GM18861 (cell line): ENCODE measurements around the gene GSK3B.

Source experiments
- ATAC-seq: cut with Tn5 transposase; IDR thresholded peaks from one replicate; pipeline ENCODE4 v1.9.1; 2021; ENCODE audit not compliant: unreplicated experiment

GSK3B gene

GRCh38 chr3:119829420-119829819 is 264.8 kb downstream of the GSK3B start:
- no peak for ATAC-seq

DNA sequence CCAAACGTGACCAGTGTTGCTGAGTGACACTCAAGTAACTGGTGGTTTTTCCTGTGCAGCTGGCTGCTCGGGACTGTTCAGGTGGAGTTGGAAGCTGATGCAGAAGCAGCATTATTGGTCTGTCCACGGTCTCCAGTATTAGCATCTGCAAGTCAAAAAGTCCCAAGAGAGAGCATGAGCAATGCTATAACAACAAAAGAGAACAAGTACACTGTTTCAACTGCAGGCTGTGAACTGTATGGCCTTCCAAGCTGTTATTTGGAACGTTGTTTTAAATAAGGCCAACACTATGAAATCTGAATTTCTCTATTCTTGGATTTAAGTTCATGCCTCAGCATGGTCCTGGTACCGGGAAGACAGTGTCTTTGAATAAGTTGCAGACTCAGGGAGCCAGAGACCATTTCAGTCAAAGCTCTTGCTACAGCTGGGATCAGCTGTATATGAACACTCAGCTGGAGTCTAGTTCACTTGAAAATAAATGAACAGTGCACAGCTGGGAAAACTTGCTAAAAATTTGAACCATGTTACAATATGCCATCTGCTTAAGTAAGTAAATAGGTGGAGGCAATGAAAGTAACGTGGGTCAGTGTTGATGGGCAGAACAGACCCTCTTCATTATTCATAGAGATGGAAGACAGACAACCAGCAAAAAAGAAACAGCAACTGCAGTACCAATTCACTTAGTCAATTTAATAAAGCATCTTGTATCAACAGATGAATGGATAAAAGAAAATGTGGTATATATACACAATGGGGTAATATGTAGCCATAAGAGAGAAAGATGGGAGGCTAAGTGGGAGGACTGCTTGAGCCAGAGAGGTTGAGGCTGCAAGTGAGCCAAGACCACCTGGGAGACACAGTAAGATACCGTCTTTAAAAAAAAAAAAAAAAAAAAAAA is 267.3 kb downstream of the GSK3B start:
- no peak for ATAC-seq

GRCh38 chr3:119825820-119826219 is 268.4 kb downstream of the GSK3B start:
- ATAC-seq, result no peak

- ATAC-seq, result no peak
Measured at GRCh38 chr3:119819806-119820205, 274.4 kb downstream of the GSK3B start.

- no peak for ATAC-seq
Measured at GRCh38 chr3:119818937-119819336, 275.3 kb downstream of the GSK3B start.

- no peak for ATAC-seq
Measured at GRCh38 chr3:119817583-119818363, 276.5 kb downstream of the GSK3B start.

DNA sequence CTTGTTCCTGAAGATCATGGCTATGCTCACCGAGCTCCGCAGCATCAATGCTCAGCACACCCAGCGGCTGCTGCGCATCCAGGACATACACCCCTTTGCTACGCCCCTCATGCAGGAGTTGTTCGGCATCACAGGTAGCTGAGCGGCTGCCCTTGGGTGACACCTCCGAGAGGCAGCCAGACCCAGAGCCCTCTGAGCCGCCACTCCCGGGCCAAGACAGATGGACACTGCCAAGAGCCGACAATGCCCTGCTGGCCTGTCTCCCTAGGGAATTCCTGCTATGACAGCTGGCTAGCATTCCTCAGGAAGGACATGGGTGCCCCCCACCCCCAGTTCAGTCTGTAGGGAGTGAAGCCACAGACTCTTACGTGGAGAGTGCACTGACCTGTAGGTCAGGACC is 277.2 kb downstream of the GSK3B start:
- ATAC-seq, result no peak

DNA sequence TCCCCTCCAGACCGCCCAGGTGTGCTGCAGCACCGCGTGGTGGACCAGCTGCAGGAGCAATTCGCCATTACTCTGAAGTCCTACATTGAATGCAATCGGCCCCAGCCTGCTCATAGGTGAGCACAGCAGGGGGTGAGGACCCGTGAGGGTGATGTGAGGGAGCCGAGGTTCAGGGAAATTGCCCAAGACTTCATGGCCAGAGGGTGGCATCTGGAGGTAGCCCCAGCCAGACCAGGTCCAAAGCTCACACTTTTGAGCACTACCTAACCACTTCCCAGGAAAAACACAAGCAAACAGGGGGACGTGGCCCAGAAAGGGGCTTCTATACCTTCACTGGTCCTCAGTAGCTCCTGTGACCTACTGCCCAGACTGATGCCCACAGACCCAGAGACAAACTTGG is 278.5 kb downstream of the GSK3B start:
- no peak for ATAC-seq

DNA sequence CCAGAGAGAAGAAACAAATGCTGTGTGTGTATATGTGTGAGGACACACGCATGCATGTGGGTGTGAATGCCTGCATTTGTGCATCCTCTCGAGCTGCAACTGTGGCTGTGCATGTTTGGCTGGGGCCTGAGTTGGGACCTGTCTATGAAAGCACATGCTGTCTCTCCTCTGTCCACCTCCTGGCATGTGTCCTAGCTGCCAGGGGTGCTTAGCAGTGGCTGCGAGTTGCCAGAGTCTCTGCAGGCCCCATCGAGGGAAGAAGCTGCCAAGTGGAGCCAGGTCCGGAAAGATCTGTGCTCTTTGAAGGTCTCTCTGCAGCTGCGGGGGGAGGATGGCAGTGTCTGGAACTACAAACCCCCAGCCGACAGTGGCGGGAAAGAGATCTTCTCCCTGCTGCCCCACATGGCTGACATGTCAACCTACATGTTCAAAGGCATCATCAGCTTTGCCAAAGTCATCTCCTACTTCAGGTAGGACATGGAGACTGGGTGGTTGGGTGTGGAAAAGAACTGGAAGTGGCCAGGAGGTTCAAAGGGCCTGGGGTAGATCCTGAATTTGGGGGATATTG is 281.7 kb downstream of the GSK3B start:
- no peak for ATAC-seq

- peak; percentile 78 for ATAC-seq
Measured at GRCh38 chr3:119810018-119810435, 284.2 kb downstream of the GSK3B start.

GRCh38 chr3:119809249-119810017 is 284.8 kb downstream of the GSK3B start:
- ATAC-seq, result peak; percentile 21

DNA sequence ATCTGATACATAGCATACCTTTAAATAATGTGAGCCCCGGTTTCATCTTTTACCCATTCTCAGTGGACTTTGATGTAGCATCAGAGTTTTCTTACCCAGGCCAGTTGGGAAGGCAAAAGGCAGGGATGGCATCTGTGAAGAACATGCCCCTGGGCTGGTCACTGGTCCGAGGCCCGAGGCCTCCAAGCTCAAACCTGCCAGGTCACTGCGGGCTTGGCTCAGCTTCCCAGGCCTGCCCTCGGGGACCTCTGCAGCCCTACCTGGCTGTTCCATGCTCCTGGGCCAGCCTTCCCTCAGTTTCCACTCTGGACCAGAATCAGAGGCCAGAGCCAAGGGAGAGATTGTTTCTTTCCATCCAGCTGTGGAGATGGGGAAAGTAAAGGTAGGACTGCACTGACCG is 285.4 kb downstream of the GSK3B start:
- ATAC-seq, result no peak

DNA sequence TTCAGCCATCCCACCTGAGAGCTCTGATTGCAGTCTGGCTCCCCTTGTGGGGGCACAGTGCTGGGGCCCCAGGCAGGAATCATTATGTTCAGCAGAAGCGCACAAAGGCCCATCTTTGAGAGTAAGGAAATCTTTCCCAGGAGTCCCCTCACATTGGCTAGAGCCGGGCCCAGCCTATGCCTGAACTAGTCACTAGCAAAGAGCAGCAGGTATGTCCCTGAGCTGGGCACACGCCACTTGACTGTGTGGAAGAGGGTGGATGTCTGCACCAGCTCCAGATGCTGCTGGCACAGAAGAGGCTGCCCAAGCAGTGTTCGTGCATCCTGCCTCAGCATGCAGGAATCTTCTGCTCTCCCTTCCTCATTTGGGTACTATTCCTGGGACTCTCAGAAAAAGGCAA is 286.0 kb downstream of the GSK3B start:
- ATAC-seq, result no peak

DNA sequence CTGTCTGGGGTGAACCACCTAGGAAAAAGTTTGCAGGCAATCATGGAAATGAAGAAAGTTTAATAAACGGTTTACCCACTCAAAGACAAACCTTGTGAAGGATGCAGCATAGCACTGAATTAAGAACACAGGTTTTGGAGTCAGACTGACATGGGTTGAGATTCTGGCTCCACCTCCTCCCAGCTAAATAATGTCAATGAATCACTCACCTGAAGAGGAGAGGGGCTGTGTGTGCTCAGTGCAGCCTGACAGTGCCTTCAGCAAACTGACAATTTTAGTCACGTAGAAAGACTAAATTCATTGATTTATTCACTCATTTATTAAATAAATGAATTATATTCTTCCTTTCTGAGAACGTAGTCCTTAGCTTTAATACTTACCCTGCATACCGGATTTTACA is 293.4 kb downstream of the GSK3B start:
- no peak for ATAC-seq

DNA sequence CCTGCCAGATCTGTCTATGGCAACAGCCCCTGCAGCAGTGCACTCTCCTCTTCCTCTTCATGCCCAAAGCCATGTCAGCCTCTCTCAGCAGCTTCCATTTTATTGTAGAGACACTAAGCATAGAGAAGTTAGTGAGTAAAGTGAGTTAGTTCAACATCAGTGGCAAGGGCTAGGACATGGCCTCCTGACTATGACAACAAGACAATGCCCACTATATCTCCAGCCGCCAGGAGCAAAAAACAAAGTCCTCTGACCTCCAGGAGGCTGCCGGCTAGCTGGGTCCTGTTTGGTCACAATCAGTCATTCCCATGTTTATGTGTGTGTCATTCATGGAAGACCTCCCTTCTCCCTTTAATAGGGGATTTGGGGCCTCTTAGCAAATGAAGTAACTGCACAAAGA is 297.5 kb downstream of the GSK3B start:
- ATAC-seq, result no peak

- ATAC-seq, result no peak
Measured at GRCh38 chr3:119796368-119796767, 297.9 kb downstream of the GSK3B start.

- no peak for ATAC-seq
Measured at GRCh38 chr3:119795849-119796248, 298.4 kb downstream of the GSK3B start.

- ATAC-seq, result no peak
Measured at GRCh38 chr3:119794971-119795612, 299.2 kb downstream of the GSK3B start.

GRCh38 chr3:119794401-119794800 is 299.8 kb downstream of the GSK3B start:
- ATAC-seq, result no peak

DNA sequence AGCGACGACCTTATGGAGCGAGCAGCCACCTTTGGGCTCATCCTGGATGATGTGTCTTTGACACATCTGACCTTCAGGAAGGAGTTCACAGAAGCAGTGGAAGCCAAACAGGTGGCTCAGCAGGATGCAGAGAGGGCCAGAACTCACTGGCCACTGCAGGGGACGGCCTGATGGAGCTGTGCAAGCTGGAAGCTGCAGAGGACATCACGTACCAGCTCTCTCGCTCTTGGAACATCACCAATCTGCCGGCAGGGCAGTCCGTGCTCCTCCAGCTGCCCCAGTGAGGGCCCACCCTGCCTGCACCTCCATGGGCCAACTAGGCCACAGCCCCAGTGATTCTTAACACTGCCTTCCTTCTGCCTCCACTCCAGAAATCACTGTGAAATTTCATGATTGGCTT is 302.0 kb downstream of the GSK3B start:
- ATAC-seq, result no peak

- ATAC-seq, result no peak
Measured at GRCh38 chr3:119790369-119790768, 303.9 kb downstream of the GSK3B start.
